ENCODE results near the gene ZC3H10.

- TF ChIP-seq POLR2A (IDR thresholded peaks at IDR 0.05), result peak; percentile 97 to 100 (median 100)
- peak in 1 of 7 experiments; percentile 6 for TF ChIP-seq CTCF (IDR thresholded peaks at IDR 0.05)
These were observed 40.2 kb downstream of the ZC3H10 start, which contains the start of gene MYL6 for GRCh38 chr12:56158029-56158925.

All from body of pancreas (tissue), 4 donors.